ENCODE results near the gene ANKRD18A. TPM values are rescaled to one million over a fixed set of nuclear protein-coding genes. Genes with fewer than 3 reads are reported as not detected.
"Not testable (repeated sequence)": the region's sequence is repeated elsewhere in the genome, so short reads cannot be mapped to it uniquely, and the experiment has no call there.

The ANKRD18A gene
- total and polyA plus RNA-seq, 2 donors (not counting 1 experiment from before 2014, with no cell fraction given) = not detected

DNA sequence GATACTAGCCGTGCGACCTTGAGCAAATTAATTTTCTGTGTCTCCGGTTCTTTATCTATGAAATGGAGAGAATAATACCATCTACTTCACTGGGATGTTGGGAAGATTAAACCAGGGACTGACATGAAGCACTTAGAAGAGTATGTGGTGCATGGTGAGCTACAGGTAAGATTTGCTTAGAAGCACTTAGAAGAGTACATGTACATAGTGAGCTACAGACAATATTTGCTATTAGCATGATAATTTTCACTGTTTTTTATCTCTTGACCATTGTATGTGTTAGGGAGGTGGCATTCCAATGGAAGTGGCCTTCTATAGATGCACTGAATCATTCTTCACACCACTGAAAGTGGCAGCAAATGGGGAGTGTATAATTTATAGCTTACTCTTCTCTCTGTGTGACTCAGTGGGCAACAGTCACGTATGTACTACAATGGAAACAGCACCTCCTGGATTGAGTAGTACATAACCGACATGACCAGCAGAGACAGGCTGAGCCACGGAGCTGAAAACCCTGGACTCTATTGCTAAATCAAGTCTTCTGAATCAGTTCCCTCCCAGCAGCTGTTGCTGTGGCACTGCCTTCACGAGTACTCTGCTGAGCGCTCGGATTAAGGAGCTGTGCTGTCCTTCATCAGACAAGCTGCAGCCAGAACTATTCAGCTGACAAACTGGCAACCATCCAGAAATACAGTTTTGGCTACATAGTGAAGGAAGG lies 28.9 kb downstream of the ANKRD18A start:
- H3K9me3 ChIP-seq (ENCODE audit: control extremely low read depth in 1 of 3, control insufficient read depth in 2 of 3, insufficient read depth in 1 of 3, low read length in 2 of 3); H3K27me3 Mint-ChIP-seq; H3K79me2 ChIP-seq (ENCODE audit: control insufficient read depth, insufficient read depth, low read length); H3K36me3 ChIP-seq (replicated peaks in 1 of 2; ENCODE audit: control extremely low read depth in 1 of 2, control insufficient read depth in 1 of 2, extremely low read depth in 1 of 2, insufficient read depth in 2 of 2, low read length in 1 of 2); H3K9ac ChIP-seq (ENCODE audit: low read length); H3K27ac Mint-ChIP-seq; H3K4me3 Mint-ChIP-seq; ATAC-seq (ENCODE audit: low read depth); H3K4me3 ChIP-seq (ENCODE audit: control extremely low read depth in 1 of 5, extremely low read depth in 1 of 5, insufficient read depth in 1 of 5, low read depth in 2 of 5, low read length in 4 of 5); H3K4me1 ChIP-seq (ENCODE audit: control insufficient read depth in 2 of 2, insufficient read depth in 2 of 2, low read length in 2 of 2); H2AFZ ChIP-seq (ENCODE audit: insufficient read depth, low read depth, low read length, poor library complexity, severe bottlenecking); DNase-seq; H3K4me2 ChIP-seq (replicated peaks; ENCODE audit: low read depth, low read length, poor library complexity, severe bottlenecking); H4K20me1 ChIP-seq (ENCODE audit: control insufficient read depth, insufficient read depth, low read length, poor library complexity, severe bottlenecking); H3K9me3 Mint-ChIP-seq (ENCODE audit: insufficient read depth); POLR2A ChIA-PET; H3K27me3 ChIP-seq (replicated peaks in 1 of 4; ENCODE audit: control extremely low read depth in 1 of 4, control insufficient read depth in 3 of 4, insufficient read depth in 4 of 4, low read length in 3 of 4); intact Hi-C loops (cut with micrococcal nuclease); H3K27ac ChIP-seq (ENCODE audit: low read length in 2 of 2); CTCF ChIA-PET; H3K4me1 Mint-ChIP-seq: not testable (repeated sequence)
- WGBS (ENCODE audit: insufficient coverage) = no CpG with 5 or more reads among the region's 9 CpGs

GRCh38 chr9:38583765-38584164 lies 36.6 kb downstream of the ANKRD18A start:
- H3K27ac Mint-ChIP-seq; H3K4me1 Mint-ChIP-seq; POLR2A ChIA-PET; H3K36me3 ChIP-seq (replicated peaks in 1 of 2; ENCODE audit: control extremely low read depth in 1 of 2, control insufficient read depth in 1 of 2, extremely low read depth in 1 of 2, insufficient read depth in 2 of 2, low read length in 1 of 2); H3K9me3 ChIP-seq (ENCODE audit: control extremely low read depth in 1 of 3, control insufficient read depth in 2 of 3, insufficient read depth in 1 of 3, low read length in 2 of 3); H3K9ac ChIP-seq (ENCODE audit: low read length); H4K20me1 ChIP-seq (ENCODE audit: control insufficient read depth, insufficient read depth, low read length, poor library complexity, severe bottlenecking); H3K4me3 Mint-ChIP-seq; ATAC-seq (ENCODE audit: low read depth); intact Hi-C loops (cut with micrococcal nuclease); H2AFZ ChIP-seq (ENCODE audit: insufficient read depth, low read depth, low read length, poor library complexity, severe bottlenecking); H3K4me2 ChIP-seq (replicated peaks; ENCODE audit: low read depth, low read length, poor library complexity, severe bottlenecking); H3K4me1 ChIP-seq (ENCODE audit: control insufficient read depth in 2 of 2, insufficient read depth in 2 of 2, low read length in 2 of 2); H3K4me3 ChIP-seq (ENCODE audit: control extremely low read depth in 1 of 5, extremely low read depth in 1 of 5, insufficient read depth in 1 of 5, low read depth in 2 of 5, low read length in 4 of 5); H3K27me3 ChIP-seq (replicated peaks in 1 of 4; ENCODE audit: control extremely low read depth in 1 of 4, control insufficient read depth in 3 of 4, insufficient read depth in 4 of 4, low read length in 3 of 4); H3K9me3 Mint-ChIP-seq (ENCODE audit: insufficient read depth); H3K27me3 Mint-ChIP-seq; CTCF ChIA-PET; DNase-seq; H3K27ac ChIP-seq (ENCODE audit: low read length in 2 of 2); H3K79me2 ChIP-seq (ENCODE audit: control insufficient read depth, insufficient read depth, low read length): not testable (repeated sequence)
- 60% methylated on average over 2 of the region's 3 CpGs for WGBS (ENCODE audit: insufficient coverage)

DNA sequence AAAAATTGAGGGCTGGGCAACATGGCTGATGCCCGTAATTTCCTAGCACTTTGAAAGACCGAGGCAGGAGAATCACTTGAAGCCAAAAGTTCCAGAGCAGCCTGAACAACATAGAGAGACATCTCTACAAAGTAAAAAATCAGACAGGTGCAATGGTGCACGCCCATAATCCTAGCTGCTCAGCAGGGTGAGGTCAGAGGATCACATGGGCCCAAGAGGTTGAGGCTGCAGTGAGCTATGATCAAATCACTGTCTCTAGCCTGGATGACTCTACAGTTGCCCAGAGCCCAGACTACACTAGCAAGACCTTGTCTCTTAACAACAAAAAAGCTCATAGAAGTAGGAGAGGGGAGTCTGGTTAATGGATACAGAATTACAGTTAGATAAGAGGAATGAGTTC lies 40.3 kb downstream of the ANKRD18A start:
- H3K79me2 ChIP-seq (ENCODE audit: control insufficient read depth, insufficient read depth, low read length); H3K9me3 ChIP-seq (ENCODE audit: control extremely low read depth in 1 of 3, control insufficient read depth in 2 of 3, insufficient read depth in 1 of 3, low read length in 2 of 3); POLR2A ChIA-PET; H3K4me3 ChIP-seq (ENCODE audit: control extremely low read depth in 1 of 5, extremely low read depth in 1 of 5, insufficient read depth in 1 of 5, low read depth in 2 of 5, low read length in 4 of 5); H4K20me1 ChIP-seq (ENCODE audit: control insufficient read depth, insufficient read depth, low read length, poor library complexity, severe bottlenecking); H2AFZ ChIP-seq (ENCODE audit: insufficient read depth, low read depth, low read length, poor library complexity, severe bottlenecking); H3K9ac ChIP-seq (ENCODE audit: low read length); H3K36me3 ChIP-seq (replicated peaks in 1 of 2; ENCODE audit: control extremely low read depth in 1 of 2, control insufficient read depth in 1 of 2, extremely low read depth in 1 of 2, insufficient read depth in 2 of 2, low read length in 1 of 2); H3K27ac Mint-ChIP-seq; CTCF ChIA-PET; intact Hi-C loops (cut with micrococcal nuclease); DNase-seq; H3K27me3 ChIP-seq (replicated peaks in 1 of 4; ENCODE audit: control extremely low read depth in 1 of 4, control insufficient read depth in 3 of 4, insufficient read depth in 4 of 4, low read length in 3 of 4); ATAC-seq (ENCODE audit: low read depth); H3K4me3 Mint-ChIP-seq; H3K4me1 ChIP-seq (ENCODE audit: control insufficient read depth in 2 of 2, insufficient read depth in 2 of 2, low read length in 2 of 2); H3K4me1 Mint-ChIP-seq; H3K27me3 Mint-ChIP-seq; H3K4me2 ChIP-seq (replicated peaks; ENCODE audit: low read depth, low read length, poor library complexity, severe bottlenecking); H3K9me3 Mint-ChIP-seq (ENCODE audit: insufficient read depth); H3K27ac ChIP-seq (ENCODE audit: low read length in 2 of 2): not testable (repeated sequence)
- WGBS (ENCODE audit: insufficient coverage) = no CpG with 5 or more reads among the region's 3 CpGs

DNA sequence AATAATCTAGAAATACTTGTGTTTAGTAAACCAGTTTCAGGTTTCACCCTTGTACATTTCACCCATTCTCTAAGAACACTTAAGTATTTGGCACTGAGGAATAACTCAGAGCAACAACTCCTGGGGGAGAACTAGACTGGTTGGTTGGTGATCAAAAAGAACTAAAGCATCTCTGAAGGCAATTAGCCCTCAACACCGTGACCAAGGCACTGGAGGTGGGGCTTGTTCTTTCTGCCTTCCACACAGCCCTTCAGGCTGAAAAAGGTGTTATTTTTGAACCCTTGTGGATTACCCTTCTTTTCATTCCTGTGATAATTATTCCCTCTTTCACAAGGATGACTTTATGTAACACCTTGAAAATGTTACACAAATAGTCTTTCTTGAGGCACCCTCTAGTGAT lies 44.2 kb downstream of the ANKRD18A start:
- H3K27me3 ChIP-seq (replicated peaks in 1 of 4; ENCODE audit: control extremely low read depth in 1 of 4, control insufficient read depth in 3 of 4, insufficient read depth in 4 of 4, low read length in 3 of 4); H3K4me3 Mint-ChIP-seq; H3K79me2 ChIP-seq (ENCODE audit: control insufficient read depth, insufficient read depth, low read length); H3K4me2 ChIP-seq (replicated peaks; ENCODE audit: low read depth, low read length, poor library complexity, severe bottlenecking); H3K4me1 Mint-ChIP-seq; H3K9ac ChIP-seq (ENCODE audit: low read length); ATAC-seq (ENCODE audit: low read depth); DNase-seq; H3K36me3 ChIP-seq (replicated peaks in 1 of 2; ENCODE audit: control extremely low read depth in 1 of 2, control insufficient read depth in 1 of 2, extremely low read depth in 1 of 2, insufficient read depth in 2 of 2, low read length in 1 of 2); H3K27ac Mint-ChIP-seq; H3K9me3 ChIP-seq (ENCODE audit: control extremely low read depth in 1 of 3, control insufficient read depth in 2 of 3, insufficient read depth in 1 of 3, low read length in 2 of 3); H3K4me1 ChIP-seq (ENCODE audit: control insufficient read depth in 2 of 2, insufficient read depth in 2 of 2, low read length in 2 of 2); H2AFZ ChIP-seq (ENCODE audit: insufficient read depth, low read depth, low read length, poor library complexity, severe bottlenecking); H3K27ac ChIP-seq (ENCODE audit: low read length in 2 of 2); H3K4me3 ChIP-seq (ENCODE audit: control extremely low read depth in 1 of 5, extremely low read depth in 1 of 5, insufficient read depth in 1 of 5, low read depth in 2 of 5, low read length in 4 of 5); CTCF ChIA-PET; intact Hi-C loops (cut with micrococcal nuclease); H3K9me3 Mint-ChIP-seq (ENCODE audit: insufficient read depth); POLR2A ChIA-PET; H4K20me1 ChIP-seq (ENCODE audit: control insufficient read depth, insufficient read depth, low read length, poor library complexity, severe bottlenecking): not testable (repeated sequence)
- WGBS (ENCODE audit: insufficient coverage) = no CpG with 5 or more reads among the region's 1 CpG
- peaks cover 12% of the 10 kb centered on the region for H3K27me3 Mint-ChIP-seq
